H1 (cell line): ENCODE results near the gene FAM98A. TPM values are rescaled to one million over a fixed set of nuclear protein-coding genes. Genes with fewer than 3 reads are reported as not detected.
A peak's percentile ranks its signal among the peaks of the same experiment; 100 is the strongest.

ENCODE experiments used
- CTCF ChIA-PET: fragments of 300-600 bp; sonication (Branson Sonifier 250); formaldehyde crosslinking; loops from one replicate; lab custom pipeline; 2021; ENCODE audit not compliant: partially characterized antibody; lab: Charles Lee
- POLR2A ChIA-PET: fragments of 300-600 bp; sonication (Branson Sonifier 250); formaldehyde crosslinking; loops from one replicate; lab custom pipeline; 2021; ENCODE audit warnings: inconsistent platforms; ENCODE audit not compliant: partially characterized antibody; lab: Charles Lee
- DNase-seq, 2 experiments: peaks; one replicate each; pipeline versions ENCODE4 v3.0.0 to v3.0.0-alpha.2; 2010 to 2022; ENCODE audit warnings: low spot score in 2 of 2, low read depth in 1 of 2, mixed read lengths in 1 of 2
- FAIRE-seq: peaks from 2 replicates; lab custom pipeline; 2011; peaks lifted over from hg19 to GRCh38; lab: Jason Lieb, UNC
- H2AFZ ChIP-seq: 2 replicates; pipeline ENCODE4 v1.8.1; 2012; ENCODE audit warnings: low read length, inconsistent platforms
- H2AK5ac ChIP-seq: 2 replicates; pipeline ENCODE4 v1.6.1; 2013; ENCODE audit warnings: low read depth, low read length
- H2BK120ac ChIP-seq: replicated peaks from 2 replicates; pipeline ENCODE3; 2013; ENCODE audit warnings: low read depth, low read length, inconsistent platforms
- H2BK12ac ChIP-seq: 2 replicates; pipeline ENCODE4 v1.6.1; 2013; ENCODE audit warnings: low read depth, low read length
- H2BK15ac ChIP-seq: 2 replicates; pipeline ENCODE4 v1.6.1; 2013; ENCODE audit warnings: low read length
- H2BK20ac ChIP-seq: 2 replicates; pipeline ENCODE4 v1.6.1; 2013; ENCODE audit warnings: low read length
- H2BK5ac ChIP-seq: 2 replicates; pipeline ENCODE4 v1.6.1; 2013; ENCODE audit warnings: low read depth, low read length
- H3K14ac ChIP-seq: 2 replicates; pipeline ENCODE4 v1.6.1; 2013; ENCODE audit warnings: inconsistent platforms; ENCODE audit not compliant: insufficient read length
- H3K18ac ChIP-seq: 2 replicates; pipeline ENCODE4 v1.6.1; 2013; ENCODE audit warnings: low read length; ENCODE audit errors: extremely low read depth
- H3K23ac ChIP-seq: 2 replicates; pipeline ENCODE4 v1.6.1; 2013; ENCODE audit warnings: inconsistent platforms; ENCODE audit not compliant: insufficient read length
- H3K23me2 ChIP-seq: 2 replicates; pipeline ENCODE4 v1.6.1; 2013; ENCODE audit warnings: low read depth, low read length
- H3K27ac ChIP-seq: 2 replicates; pipeline ENCODE4 v1.6.1; 2011; ENCODE audit warnings: low read depth, low read length, inconsistent platforms
- H3K27me3 ChIP-seq, 4 experiments: replicated peaks in 1 of 4; 1 replicate in 1 of 4; 2 replicates in 3 of 4; pipeline versions ENCODE4 v1.6.1 to v1.8.1; 2011 to 2013; ENCODE audit warnings: low read length in 3 of 4, mild to moderate bottlenecking in 3 of 4, inconsistent platforms in 2 of 4, mixed read lengths in 2 of 4, moderate library complexity in 1 of 4; ENCODE audit not compliant: control insufficient read depth in 3 of 4, insufficient read depth in 3 of 4; ENCODE audit errors: extremely low read depth in 1 of 4
- H3K36me3 ChIP-seq, 4 experiments: 2 replicates each; pipeline versions ENCODE4 v1.6.1 to v1.8.1; 2011 to 2013; ENCODE audit warnings: mild to moderate bottlenecking in 4 of 4, low read length in 3 of 4, moderate library complexity in 2 of 4, control low read depth in 1 of 4, inconsistent platforms in 1 of 4; ENCODE audit not compliant: insufficient read depth in 4 of 4, control insufficient read depth in 2 of 4
- H3K4ac ChIP-seq: replicated peaks from 2 replicates; pipeline ENCODE3; 2013; ENCODE audit warnings: low read length, low read depth, mixed read lengths, inconsistent platforms; ENCODE audit not compliant: insufficient read length
- H3K4me1 ChIP-seq, 4 experiments: replicated peaks in 1 of 4; 1 replicate in 1 of 4; 2 replicates in 3 of 4; pipeline versions ENCODE4 v1.6.1 to v1.8.1; 2011 to 2013; ENCODE audit warnings: low read length in 3 of 4, inconsistent platforms in 2 of 4, mixed read lengths in 1 of 4; ENCODE audit not compliant: insufficient read depth in 4 of 4, control insufficient read depth in 3 of 4
- H3K4me2 ChIP-seq, 2 experiments: 2 replicates each; pipeline versions ENCODE4 v1.6.1 to v1.8.1; 2011 to 2013; ENCODE audit warnings: low read depth in 2 of 2, low read length in 2 of 2, control low read depth in 1 of 2, inconsistent platforms in 1 of 2, mild to moderate bottlenecking in 1 of 2; ENCODE audit not compliant: insufficient read depth in 1 of 2
- H3K4me3 ChIP-seq, 4 experiments: fragments of 200-600, 300-600 bp in 1 of 4; sonication (generic), shearing (Covaris generic), sonication (Bioruptor Twin) in 1 of 4; 2 replicates each; pipeline versions ENCODE4 v1.5.1 to v1.8.1; 2011 to 2016; ENCODE audit warnings: low read length in 4 of 4, low read depth in 3 of 4, control low read depth in 2 of 4, inconsistent platforms in 2 of 4, mild to moderate bottlenecking in 2 of 4, mixed read lengths in 1 of 4, moderate library complexity in 1 of 4; ENCODE audit not compliant: insufficient read depth in 2 of 4; ENCODE audit errors: extremely low read depth in 1 of 4
- H3K56ac ChIP-seq: replicated peaks from 2 replicates; pipeline ENCODE3; 2013; ENCODE audit warnings: low read depth, mild to moderate bottlenecking, mixed read lengths, low read length, inconsistent platforms; ENCODE audit not compliant: insufficient read length
- H3K79me1 ChIP-seq: 2 replicates; pipeline ENCODE4 v1.6.1; 2013; ENCODE audit warnings: low read depth, low read length, control low read depth
- H3K79me2 ChIP-seq, 2 experiments: 2 replicates each; pipeline versions ENCODE4 v1.6.1 to v1.8.1; 2012 to 2013; ENCODE audit warnings: low read length in 2 of 2, mild to moderate bottlenecking in 2 of 2, inconsistent platforms in 1 of 2; ENCODE audit not compliant: insufficient read depth in 2 of 2, control insufficient read depth in 1 of 2
- H3K9ac ChIP-seq, 4 experiments: replicated peaks in 1 of 4; 1 replicate in 1 of 4; 2 replicates in 3 of 4; pipeline versions ENCODE4 v1.6.1 to v1.8.1; 2011 to 2013; ENCODE audit warnings: low read depth in 3 of 4, low read length in 3 of 4, control low read depth in 2 of 4, mild to moderate bottlenecking in 2 of 4, moderate library complexity in 2 of 4, inconsistent platforms in 1 of 4; ENCODE audit errors: extremely low read depth in 1 of 4
- H3K9me3 ChIP-seq, 2 experiments: 2 replicates each; pipeline versions ENCODE4 v1.6.1 to v1.8.1; 2012 to 2013; ENCODE audit warnings: mild to moderate bottlenecking in 2 of 2, moderate library complexity in 2 of 2, control low read depth in 1 of 2, inconsistent platforms in 1 of 2, low read depth in 1 of 2, low read length in 1 of 2, mixed read lengths in 1 of 2; ENCODE audit not compliant: insufficient read depth in 2 of 2
- H4K20me1 ChIP-seq, 2 experiments: replicated peaks in 1 of 2; 2 replicates each; pipeline versions ENCODE3 to v1.8.1; 2011 to 2013; ENCODE audit warnings: inconsistent platforms in 2 of 2, low read length in 2 of 2, mild to moderate bottlenecking in 1 of 2; ENCODE audit not compliant: insufficient read depth in 2 of 2, control insufficient read depth in 1 of 2
- H4K5ac ChIP-seq: 2 replicates; pipeline ENCODE4 v1.6.1; 2013; ENCODE audit warnings: low read length, low read depth, mixed read lengths, inconsistent platforms; ENCODE audit not compliant: insufficient read length
- H4K8ac ChIP-seq: 2 replicates; pipeline ENCODE4 v1.8.0; 2013; ENCODE audit warnings: mild to moderate bottlenecking, moderate library complexity, low read length, inconsistent platforms; ENCODE audit not compliant: insufficient read depth; ENCODE audit errors: extremely low read depth
- H4K91ac ChIP-seq: replicated peaks from 2 replicates; pipeline ENCODE3; 2013; ENCODE audit warnings: low read length, mixed read lengths, inconsistent platforms; ENCODE audit not compliant: insufficient read length
- BCL11A ChIP-seq, 2 experiments: IDR thresholded peaks; one replicate each; pipeline ENCODE4 v1.6.1; 2011; ENCODE audit warnings: low read depth in 2 of 2, low read length in 2 of 2, mild to moderate bottlenecking in 2 of 2
- CTCF ChIP-seq, 3 experiments: IDR thresholded peaks; 1 replicate in 2 of 3; 2 replicates in 1 of 3; pipeline versions ENCODE4 v1.5.1 to v1.6.1; 2011; ENCODE audit warnings: low read length in 3 of 3, mild to moderate bottlenecking in 3 of 3, inconsistent platforms in 2 of 3, low read depth in 1 of 3, moderate library complexity in 1 of 3; ENCODE audit not compliant: insufficient read depth in 1 of 3; ENCODE audit errors: control extremely low read depth in 1 of 3
- EGR1 ChIP-seq: IDR thresholded peaks from 2 replicates; pipeline ENCODE4 v1.6.1; 2011; ENCODE audit warnings: low read depth, low read length, borderline replicate concordance
- HDAC2 ChIP-seq, 2 experiments: fragments of 300-600 bp in 1 of 2; sonication (generic) in 1 of 2; IDR thresholded peaks; 2 replicates each; pipeline ENCODE4 v1.6.1; 2011 to 2012; ENCODE audit warnings: low read depth in 2 of 2, low read length in 2 of 2, mild to moderate bottlenecking in 2 of 2, moderate library complexity in 2 of 2, borderline replicate concordance in 1 of 2, inconsistent platforms in 1 of 2
- POLR2AphosphoS5 ChIP-seq: IDR thresholded peaks from 2 replicates; pipeline ENCODE4 v1.6.1; 2011; ENCODE audit warnings: low read depth, low read length
- SAP30 ChIP-seq: fragments of 300-600 bp; sonication (generic); IDR thresholded peaks from 2 replicates; pipeline ENCODE4 v1.7.1; 2012; ENCODE audit warnings: low read length, moderate library complexity, mild to moderate bottlenecking, inconsistent platforms; ENCODE audit not compliant: insufficient read depth, insufficient replicate concordance
- SP1 ChIP-seq: IDR thresholded peaks from 2 replicates; pipeline ENCODE4 v1.6.1; 2011; ENCODE audit warnings: low read depth, low read length
- SP2 ChIP-seq: IDR thresholded peaks from 2 replicates; pipeline ENCODE4 v1.6.1; 2012; ENCODE audit warnings: mild to moderate bottlenecking, low read length, inconsistent platforms
- WGBS, 2 experiments: shearing (Covaris generic) in 1 of 2; methylation state at CpG; one replicate each; pipeline versions ENCODE4 v1.1.6 to v1.1.7; 2013 to 2015; ENCODE audit warnings: low lambda C conversion rate in 2 of 2, mixed read lengths in 2 of 2, inconsistent platforms in 1 of 2, low coverage in 1 of 2, missing lambda C conversion rate in 1 of 2; ENCODE audit not compliant: insufficient replicate concordance in 2 of 2, insufficient coverage in 1 of 2, insufficient read length in 1 of 2; ENCODE audit errors: extremely low coverage in 1 of 2, missing lambda C conversion rate in 1 of 2; 5-methylcytosine and 5-hydroxymethylcytosine counted together
- polyA plus RNA-seq, 7 experiments: library from polyadenylated mRNA; depleted of rRNA in 3 of 7; stranded (reverse) in 5 of 7; unstranded in 2 of 7; fragments of >200 nt in 5 of 7; fragments of 200-250 nt in 2 of 7; gene quantifications; 1 replicate in 5 of 7; 2 replicates in 1 of 7; 4 replicates in 1 of 7; pipeline versions ENCODE4 v1.2.1 to v1.2.3, GENCODE V29; 2011 to 2013; ENCODE audit warnings: missing spikeins in 2 of 7, mixed read lengths in 2 of 7
- total RNA-seq: library from RNA; stranded (reverse); fragmentation: NEBNext Ultra II Directional; extraction: Animal tissue kit (Norgen Biotek cat#: 25700); gene quantifications from 2 replicates; pipeline ENCODE4 v1.2.1, GENCODE V29; 2021

The FAM98A gene
- total and polyA plus RNA-seq, 2 of the 8 experiments (the other 6 are each of a cell fraction or from before 2014, with no cell fraction given): 53.2 to 103 TPM

GRCh38 chr2:33583194-33583938 is 15.7 kb downstream of the FAM98A start:
- DNase-seq (no peak), FAIRE-seq (peak; percentile 88)
- no peak overlapping the region for H3K56ac ChIP-seq
- H2BK120ac ChIP-seq: no peak overlapping the region
- peak overlapping the region in 1 of 2 experiments; percentile 56; a peak in 3 of 4 replicates for H3K4me2 ChIP-seq
- H3K14ac ChIP-seq: no peak overlapping the region
- H2BK12ac ChIP-seq: no peak overlapping the region
- H2BK15ac ChIP-seq: no peak overlapping the region
- no peak overlapping the region for H4K8ac ChIP-seq
- peaks cover 6 to 38% (median 21%) of the 10 kb centered on the region in 4 experiments; a peak in 7 of 8 replicates for H3K36me3 ChIP-seq
- H2BK20ac ChIP-seq: no peak overlapping the region
- WGBS, 2 experiments: 2% methylated on average over 2 of the region's 2 CpGs; no CpG with 5 or more reads in 1 of the 2 experiments
- H4K20me1 ChIP-seq: no peaks in the 10 kb centered on the region
- H3K9ac ChIP-seq: no peak overlapping the region
- no peak overlapping the region for H3K4ac ChIP-seq
- no peaks in the 10 kb centered on the region for H3K27me3 ChIP-seq
- peaks cover 0 to 11% (median 7%) of the 10 kb centered on the region in 4 experiments; a peak in 6 of 7 replicates for H3K4me1 ChIP-seq
- H2AFZ ChIP-seq: no peak overlapping the region
- H3K18ac ChIP-seq: no peak overlapping the region; the same call in 1 of the 2 replicates
- no peak overlapping the region for H2BK5ac ChIP-seq
- H2AK5ac ChIP-seq: no peak overlapping the region
- CTCF ChIA-PET: interaction anchor here (0.6 to 2.9 kb wide), 27 partner anchors 9 to 1033 kb away, joined by 3 to 11 read pairs (median 3); partner anchors contain the start of genes FAM98A and RASGRP3
- H4K5ac ChIP-seq: peak overlapping the region; percentile 89
- H3K79me1 ChIP-seq: no peaks in the 10 kb centered on the region; the same call in 1 of the 2 replicates
- no peak overlapping the region for H4K91ac ChIP-seq
- no peak overlapping the region for H3K23ac ChIP-seq
- H3K23me2 ChIP-seq: no peaks in the 10 kb centered on the region
- no peaks in the 10 kb centered on the region for H3K9me3 ChIP-seq
- peak overlapping the region in 1 of 4 experiments; percentile 41; a peak in 2 of 8 replicates for H3K4me3 ChIP-seq
- peak overlapping the region; percentile 4; the same call in 1 of the 2 replicates for H3K27ac ChIP-seq
- POLR2A ChIA-PET: interaction anchor here (1.0 to 1.9 kb wide), 2 partner anchors 16 to 121 kb away, joined by 3 to 6 read pairs; partner anchors contain the start of gene FAM98A
- 0 out of 4 replicates have a peak, but pooled peaks cover 0 to 6% of the 10 kb centered on the region in 2 experiments for H3K79me2 ChIP-seq
- TF ChIP-seq SAP30 (no peak), SP2 (no peak), SP1 (peak; percentile 42; the same call in 1 of the 2 replicates), EGR1 (no peak), BCL11A (IDR thresholded peaks at IDR 0.05; ENCODE audit: low read depth in 2 of 2, low read length in 2 of 2) (no peak), CTCF (IDR thresholded peaks at IDR 0.05; ENCODE audit: control extremely low read depth in 1 of 3, insufficient read depth in 1 of 3, low read depth in 1 of 3, low read length in 3 of 3) (peak in 2 of 3 experiments; percentile 49 to 54; a peak in 2 of 4 replicates), POLR2AphosphoS5 (no peak), HDAC2 (IDR thresholded peaks at IDR 0.05; ENCODE audit: borderline replicate concordance in 1 of 2, low read depth in 2 of 2, low read length in 2 of 2) (peak in 1 of 2 experiments; percentile 73; a peak in 2 of 4 replicates)
